Keratinocyte (primary cell): Measurements from ENCODE around the gene NHSL2. TPM values are rescaled to one million over a fixed set of nuclear protein-coding genes. Genes with fewer than 3 reads are reported as not detected.
"Not testable (repeated sequence)": the region's sequence is repeated elsewhere in the genome, so short reads cannot be mapped to it uniquely, and the experiment has no call there.

ENCODE experiments used
- DNase-seq: peaks from one replicate; pipeline ENCODE4 v3.0.0-alpha.2; 2011; ENCODE audit warnings: low read depth, missing footprints, low spot score
- FAIRE-seq: peaks from 2 replicates; lab custom pipeline; 2011; peaks lifted over from hg19 to GRCh38; lab: Jason Lieb, UNC
- H2AFZ ChIP-seq: 2 replicates; pipeline ENCODE4 v1.6.0; 2012; ENCODE audit warnings: low read length, control low read depth, inconsistent platforms; ENCODE audit not compliant: control insufficient read depth
- H3K27ac ChIP-seq: 2 replicates; pipeline ENCODE4 v1.5.1; 2011; ENCODE audit warnings: low read length; ENCODE audit not compliant: control insufficient read depth, insufficient read depth
- H3K27me3 ChIP-seq: 3 replicates; pipeline ENCODE4 v1.6.0; 2011; ENCODE audit warnings: low read length; ENCODE audit not compliant: control insufficient read depth, insufficient read depth; ENCODE audit errors: extremely low read depth
- H3K36me3 ChIP-seq, 2 experiments: 2 replicates in 1 of 2; 3 replicates in 1 of 2; pipeline ENCODE4 v1.5.1; 2011; ENCODE audit warnings: low read length in 2 of 2, mild to moderate bottlenecking in 1 of 2; ENCODE audit not compliant: control insufficient read depth in 2 of 2, insufficient read depth in 2 of 2; ENCODE audit errors: extremely low read depth in 1 of 2
- H3K4me1 ChIP-seq: 3 replicates; pipeline ENCODE4 v1.5.1; 2011; ENCODE audit warnings: low read length; ENCODE audit not compliant: control insufficient read depth, insufficient read depth; ENCODE audit errors: extremely low read depth
- H3K4me2 ChIP-seq: 3 replicates; pipeline ENCODE4 v1.6.0; 2011; ENCODE audit warnings: low read depth, low read length; ENCODE audit not compliant: control insufficient read depth, insufficient read depth; ENCODE audit errors: extremely low read depth
- H3K4me3 ChIP-seq, 3 experiments: fragments of 200-600 bp in 1 of 3; sonication (generic) in 1 of 3; 2 replicates in 2 of 3; 3 replicates in 1 of 3; pipeline ENCODE4 v1.5.1; 2011 to 2016; ENCODE audit warnings: low read length in 3 of 3, mild to moderate bottlenecking in 3 of 3, control low read depth in 2 of 3, inconsistent platforms in 1 of 3, low read depth in 1 of 3, mixed read lengths in 1 of 3, mixed run types in 1 of 3, moderate library complexity in 1 of 3; ENCODE audit not compliant: control insufficient read depth in 2 of 3, insufficient read depth in 2 of 3; ENCODE audit errors: extremely low read depth in 1 of 3
- H3K79me2 ChIP-seq: 2 replicates; pipeline ENCODE4 v1.6.0; 2012; ENCODE audit warnings: low read length; ENCODE audit not compliant: control insufficient read depth, insufficient read depth
- H3K9ac ChIP-seq: 3 replicates; pipeline ENCODE4 v1.6.0; 2011; ENCODE audit warnings: low read length; ENCODE audit not compliant: control insufficient read depth, insufficient read depth; ENCODE audit errors: extremely low read depth
- H3K9me1 ChIP-seq: 3 replicates; pipeline ENCODE4 v1.6.0; 2011; ENCODE audit warnings: low read length; ENCODE audit not compliant: control insufficient read depth, insufficient read depth; ENCODE audit errors: extremely low read depth
- H3K9me3 ChIP-seq: 2 replicates; pipeline ENCODE4 v1.5.1; 2012; ENCODE audit warnings: low read depth, low read length; ENCODE audit not compliant: control insufficient read depth
- H4K20me1 ChIP-seq: 3 replicates; pipeline ENCODE4 v1.6.0; 2011; ENCODE audit warnings: low read length; ENCODE audit not compliant: control insufficient read depth, insufficient read depth; ENCODE audit errors: extremely low read depth
- CTCF ChIP-seq, 3 experiments: IDR thresholded peaks in 1 of 3; conservative IDR thresholded peaks in 1 of 3; optimal IDR thresholded peaks in 1 of 3; 2 replicates in 2 of 3; 3 replicates in 1 of 3; pipeline versions ENCODE3 to v1.5.1; 2011; ENCODE audit warnings: low read length in 3 of 3, mild to moderate bottlenecking in 3 of 3, moderate library complexity in 2 of 3, control low read depth in 1 of 3, inconsistent platforms in 1 of 3; ENCODE audit not compliant: insufficient read depth in 2 of 3; ENCODE audit errors: extremely low read depth in 1 of 3
- EZH2 ChIP-seq: IDR thresholded peaks from one replicate; pipeline ENCODE4 v1.6.1; 2012; ENCODE audit warnings: inconsistent platforms, mild to moderate bottlenecking, low read length, moderate library complexity
- dilution Hi-C: fragments of 300-500 bp; cut with MboI; formaldehyde crosslinking; loops from one replicate; pipeline ENCODE4 v1.7.0; 2020; ENCODE audit warnings: low sequenced_read_pairs; ENCODE audit not compliant: extremely low pct_ligation_motif_present
- polyA plus RNA-seq, 5 experiments: library from polyadenylated mRNA; depleted of rRNA in 3 of 5; stranded (reverse) in 3 of 5; stranded (forward) in 1 of 5; unstranded in 1 of 5; fragments of >200 nt; gene quantifications; 1 replicate in 1 of 5; 2 replicates in 3 of 5; 3 replicates in 1 of 5; pipeline versions ENCODE4 v1.2.1 to v1.2.3, GENCODE V29; 2011 to 2012; ENCODE audit warnings: missing spikeins in 2 of 5, low read depth in 1 of 5, low replicate concordance in 1 of 5

Gene NHSL2
- polyA plus RNA-seq, 1 donor (not counting 4 experiments of a cell fraction or from before 2014, with no cell fraction given) = 0.04 TPM

GRCh38 chrX:72169008-72169728, 258.5 kb downstream of the NHSL2 start:
- H2AFZ ChIP-seq = no peak overlapping the region
- no peak for FAIRE-seq

DNA sequence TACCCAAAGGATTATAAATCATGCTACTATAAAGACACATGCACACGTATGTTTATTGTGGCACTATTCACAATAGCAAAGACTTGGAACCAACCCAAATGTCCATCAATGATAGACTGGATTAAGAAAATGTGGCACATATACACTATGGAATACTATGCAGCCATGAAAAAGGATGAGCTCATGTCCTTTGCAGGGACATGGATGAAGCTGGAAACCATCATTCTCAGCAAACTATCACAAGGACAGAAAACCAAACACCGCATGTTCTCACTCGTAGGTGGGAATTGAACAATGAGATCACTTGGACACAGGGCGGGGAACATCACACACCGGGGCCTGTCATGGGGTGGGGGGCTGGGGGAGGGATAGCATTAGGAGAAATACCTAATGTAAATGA, 265.6 kb downstream of the NHSL2 start:
- H3K27ac ChIP-seq, H3K4me1 ChIP-seq, H3K4me3 ChIP-seq, H3K4me2 ChIP-seq, H3K9me3 ChIP-seq, H3K79me2 ChIP-seq, H2AFZ ChIP-seq, FAIRE-seq, H3K36me3 ChIP-seq, H3K9me1 ChIP-seq, H3K27me3 ChIP-seq, DNase-seq, H3K9ac ChIP-seq, dilution Hi-C loops, H4K20me1 ChIP-seq: not testable (repeated sequence)

More at GRCh38 chrX:72169008-72169728, 258.5 kb downstream of the NHSL2 start:
- Histone ChIP-seq H3K4me1 (no peaks in the 10 kb centered on the region), H3K9me1 (no peaks in the 10 kb centered on the region), H3K27ac (no peak overlapping the region), H3K27me3 (peaks cover 3% of the 10 kb centered on the region), H3K4me3 (no peak overlapping the region), H4K20me1 (no peaks in the 10 kb centered on the region), H3K79me2 (no peaks in the 10 kb centered on the region), H3K9ac (no peak overlapping the region), H3K36me3 (no peaks in the 10 kb centered on the region), H3K9me3 (no peaks in the 10 kb centered on the region), H3K4me2 (no peak overlapping the region)
- dilution Hi-C loops = no loop called here
- no peak for TF ChIP-seq CTCF (optimal IDR thresholded peaks at IDR 0.05 in 1 of 3, IDR thresholded peaks at IDR 0.05 in 1 of 3, conservative IDR thresholded peaks at IDR 0.05 in 1 of 3; ENCODE audit: extremely low read depth in 1 of 3, insufficient read depth in 2 of 3, low read length in 3 of 3)
- no peak for TF ChIP-seq EZH2
- no peak for DNase-seq

GRCh38 chrX:72176981-72177380, 266.3 kb downstream of the NHSL2 start:
- Histone ChIP-seq H3K4me3 (no peak overlapping the region), H3K79me2 (peaks cover 3% of the 10 kb centered on the region), H2AFZ (no peak overlapping the region), H3K27ac (no peak overlapping the region), H3K4me2 (no peak overlapping the region), H3K9me1 (no peaks in the 10 kb centered on the region), H3K4me1 (peaks cover 6% of the 10 kb centered on the region), H3K9ac (no peak overlapping the region), H4K20me1 (no peaks in the 10 kb centered on the region), H3K36me3 (no peaks in the 10 kb centered on the region), H3K27me3 (no peaks in the 10 kb centered on the region), H3K9me3 (no peaks in the 10 kb centered on the region)
- DNase-seq (no peak), FAIRE-seq (no peak)
- dilution Hi-C loops = no loop called here
- no peak for TF ChIP-seq CTCF (optimal IDR thresholded peaks at IDR 0.05 in 1 of 3, IDR thresholded peaks at IDR 0.05 in 1 of 3, conservative IDR thresholded peaks at IDR 0.05 in 1 of 3; ENCODE audit: extremely low read depth in 1 of 3, insufficient read depth in 2 of 3, low read length in 3 of 3)
- TF ChIP-seq EZH2 = no peak
